Testis (tissue), 2 donors: ENCODE measurements around the gene MAP2K7.

Experiments used
- POLR2A ChIP-seq: fragments of 450-650 bp; IDR thresholded peaks from one replicate; pipeline ENCODE4 v1.6.1; 2017; ENCODE audit warnings: antibody characterized with exemption, mild to moderate bottlenecking, moderate library complexity
- TF ChIP-seq, protein P1 (sequence below), 3 experiments: fragments of 450-650 bp in 2 of 3; fragments of 200-600 bp in 1 of 3; sonication (generic) in 1 of 3; IDR thresholded peaks; one replicate each; pipeline ENCODE4 v1.5.1; 2016 to 2019; ENCODE audit warnings: antibody characterized with exemption in 3 of 3, mild to moderate bottlenecking in 2 of 3, moderate library complexity in 1 of 3

- TF ChIP-seq, protein P1, sequence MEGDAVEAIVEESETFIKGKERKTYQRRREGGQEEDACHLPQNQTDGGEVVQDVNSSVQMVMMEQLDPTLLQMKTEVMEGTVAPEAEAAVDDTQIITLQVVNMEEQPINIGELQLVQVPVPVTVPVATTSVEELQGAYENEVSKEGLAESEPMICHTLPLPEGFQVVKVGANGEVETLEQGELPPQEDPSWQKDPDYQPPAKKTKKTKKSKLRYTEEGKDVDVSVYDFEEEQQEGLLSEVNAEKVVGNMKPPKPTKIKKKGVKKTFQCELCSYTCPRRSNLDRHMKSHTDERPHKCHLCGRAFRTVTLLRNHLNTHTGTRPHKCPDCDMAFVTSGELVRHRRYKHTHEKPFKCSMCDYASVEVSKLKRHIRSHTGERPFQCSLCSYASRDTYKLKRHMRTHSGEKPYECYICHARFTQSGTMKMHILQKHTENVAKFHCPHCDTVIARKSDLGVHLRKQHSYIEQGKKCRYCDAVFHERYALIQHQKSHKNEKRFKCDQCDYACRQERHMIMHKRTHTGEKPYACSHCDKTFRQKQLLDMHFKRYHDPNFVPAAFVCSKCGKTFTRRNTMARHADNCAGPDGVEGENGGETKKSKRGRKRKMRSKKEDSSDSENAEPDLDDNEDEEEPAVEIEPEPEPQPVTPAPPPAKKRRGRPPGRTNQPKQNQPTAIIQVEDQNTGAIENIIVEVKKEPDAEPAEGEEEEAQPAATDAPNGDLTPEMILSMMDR (IDR thresholded peaks at IDR 0.05) = no peak
- TF ChIP-seq POLR2A = no peak
Measured at GRCh38 chr19:7873304-7874075, 30.2 kb upstream of the MAP2K7 start.
